Smooth muscle cell (in vitro differentiated cells): ENCODE results near the gene PRR12. TPM values are rescaled to one million over a fixed set of nuclear protein-coding genes. Genes with fewer than 3 reads are reported as not detected.

Experiments
- DNase-seq: peaks from one replicate; lab custom pipeline; 2025; ENCODE audit not compliant: unreplicated experiment; lab: John Stamatoyannopoulos, UW
- H2AFZ ChIP-seq: fragments of 200-600 bp; sonication (generic); 2 replicates; pipeline ENCODE4 v1.6.0; 2016; ENCODE audit warnings: antibody characterized with exemption, low read depth, mild to moderate bottlenecking
- H3F3A ChIP-seq: fragments of 200-600 bp; sonication (generic); 2 replicates; pipeline ENCODE4 v1.6.0; 2017; ENCODE audit warnings: antibody characterized with exemption, low read depth
- H3K27ac ChIP-seq: fragments of 200-600 bp; sonication (generic); 2 replicates; pipeline ENCODE4 v1.5.1; 2016; ENCODE audit warnings: low read depth, mild to moderate bottlenecking
- H3K27me3 ChIP-seq: fragments of 200-600 bp; sonication (generic); 2 replicates; pipeline ENCODE4 v1.6.1; 2016; ENCODE audit warnings: low read depth, mild to moderate bottlenecking
- H3K36me3 ChIP-seq: fragments of 200-600 bp; sonication (generic); 2 replicates; pipeline ENCODE4 v1.5.1; 2016; ENCODE audit warnings: low read depth
- H3K4me1 ChIP-seq: fragments of 200-600 bp; sonication (generic); 2 replicates; pipeline ENCODE4 v1.5.1; 2016; ENCODE audit warnings: low read depth
- H3K4me2 ChIP-seq: fragments of 200-600 bp; sonication (generic); 2 replicates; pipeline ENCODE4 v1.6.0; 2016; ENCODE audit warnings: mild to moderate bottlenecking
- H3K4me3 ChIP-seq: fragments of 200-600 bp; sonication (generic); 2 replicates; pipeline ENCODE4 v1.5.1; 2016; ENCODE audit warnings: mild to moderate bottlenecking
- H3K79me2 ChIP-seq: fragments of 200-600 bp; sonication (generic); 2 replicates; pipeline ENCODE4 v1.6.0; 2016; ENCODE audit warnings: low read depth, mild to moderate bottlenecking
- H3K9ac ChIP-seq: fragments of 200-600 bp; sonication (generic); 2 replicates; pipeline ENCODE4 v1.6.0; 2016; ENCODE audit warnings: low read depth
- H3K9me3 ChIP-seq: fragments of 200-600 bp; sonication (generic); replicated peaks from 2 replicates; pipeline ENCODE4 v1.5.1; 2016; ENCODE audit warnings: low read depth
- H4K20me1 ChIP-seq: fragments of 200-600 bp; sonication (generic); 2 replicates; pipeline ENCODE4 v1.6.0; 2016; ENCODE audit warnings: low read depth
- WGBS: methylation state at CpG from one replicate; pipeline ENCODE4 v1.1.7; 2016; ENCODE audit warnings: low lambda C conversion rate; 5-methylcytosine and 5-hydroxymethylcytosine counted together
- polyA plus RNA-seq: library from polyadenylated mRNA; unstranded; fragments of >200 nt; fragmentation: Nextera tagmentation; extraction: Ambion mirVana; gene quantifications from 2 replicates; pipeline ENCODE4 v1.2.1, GENCODE V29; 2016
- total RNA-seq: library from RNA; depleted of rRNA; stranded (reverse); fragments of >200 nt; gene quantifications from 2 replicates; pipeline ENCODE4 v1.2.3, GENCODE V29; 2014
- TF ChIP-seq, protein P1 (sequence below): fragments of 200-600 bp; sonication (generic); IDR thresholded peaks from 2 replicates; pipeline ENCODE4 v1.5.1; 2017; ENCODE audit warnings: borderline replicate concordance, mild to moderate bottlenecking, antibody characterized with exemption; ENCODE audit not compliant: insufficient read depth, poor library complexity, severe bottlenecking

The PRR12 gene
- total and polyA plus RNA-seq, 2 experiments from 2014 or later: 1.7 to 4.5 TPM

DNA sequence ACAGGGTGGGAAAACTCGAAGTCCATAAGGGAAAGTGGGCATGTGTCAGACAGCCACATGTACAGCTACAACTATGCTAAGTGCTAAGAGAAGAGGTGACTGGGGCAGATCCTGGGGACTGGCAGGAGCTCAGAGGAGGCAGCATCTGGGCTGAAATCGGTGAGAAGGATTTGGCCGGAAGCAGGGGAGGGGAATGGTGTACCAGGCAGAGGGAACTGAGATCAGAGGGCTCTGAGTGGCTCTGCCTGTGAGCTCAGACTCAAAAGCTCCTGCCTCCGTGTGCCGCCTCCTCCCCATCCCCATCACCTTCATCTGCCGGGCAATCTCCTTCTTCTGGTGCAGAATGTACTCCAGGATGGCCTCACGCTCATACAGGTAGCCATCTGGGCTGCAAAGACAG lies 32.4 kb upstream of the PRR12 start:
- 93% methylated on average over 7 of the region's 7 CpGs for WGBS
- H3K36me3 ChIP-seq: no peaks in the 10 kb centered on the region
- TF ChIP-seq, protein P1, sequence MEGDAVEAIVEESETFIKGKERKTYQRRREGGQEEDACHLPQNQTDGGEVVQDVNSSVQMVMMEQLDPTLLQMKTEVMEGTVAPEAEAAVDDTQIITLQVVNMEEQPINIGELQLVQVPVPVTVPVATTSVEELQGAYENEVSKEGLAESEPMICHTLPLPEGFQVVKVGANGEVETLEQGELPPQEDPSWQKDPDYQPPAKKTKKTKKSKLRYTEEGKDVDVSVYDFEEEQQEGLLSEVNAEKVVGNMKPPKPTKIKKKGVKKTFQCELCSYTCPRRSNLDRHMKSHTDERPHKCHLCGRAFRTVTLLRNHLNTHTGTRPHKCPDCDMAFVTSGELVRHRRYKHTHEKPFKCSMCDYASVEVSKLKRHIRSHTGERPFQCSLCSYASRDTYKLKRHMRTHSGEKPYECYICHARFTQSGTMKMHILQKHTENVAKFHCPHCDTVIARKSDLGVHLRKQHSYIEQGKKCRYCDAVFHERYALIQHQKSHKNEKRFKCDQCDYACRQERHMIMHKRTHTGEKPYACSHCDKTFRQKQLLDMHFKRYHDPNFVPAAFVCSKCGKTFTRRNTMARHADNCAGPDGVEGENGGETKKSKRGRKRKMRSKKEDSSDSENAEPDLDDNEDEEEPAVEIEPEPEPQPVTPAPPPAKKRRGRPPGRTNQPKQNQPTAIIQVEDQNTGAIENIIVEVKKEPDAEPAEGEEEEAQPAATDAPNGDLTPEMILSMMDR: no peak

DNA sequence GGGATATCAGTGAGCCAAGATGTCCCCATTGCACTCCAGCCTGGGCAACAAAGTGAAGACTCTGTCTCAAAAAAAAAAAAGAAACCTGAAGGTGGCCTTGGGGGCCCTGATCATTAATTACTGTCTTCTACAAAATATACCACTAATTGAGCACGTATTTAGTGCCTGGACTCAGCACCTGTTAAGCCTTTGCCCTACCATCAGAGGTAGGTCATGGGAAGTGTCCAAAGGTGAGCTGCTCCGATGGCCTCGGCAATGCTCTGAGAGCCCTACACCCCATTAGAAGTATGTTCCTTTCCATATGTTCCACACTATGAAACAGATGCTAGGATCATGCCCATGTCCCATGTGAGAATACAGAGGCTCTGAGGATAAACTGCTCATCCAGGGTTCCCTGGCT lies 31.5 kb upstream of the PRR12 start:
- peaks cover 7% of the 10 kb centered on the region for H3F3A ChIP-seq

More for the DNA sequence above, 32.4 kb upstream of the PRR12 start:
- Histone ChIP-seq H3K27me3 (no peaks in the 10 kb centered on the region), H3K9me3 (no peaks in the 10 kb centered on the region), H2AFZ (no peak overlapping the region), H3K79me2 (peaks cover 22% of the 10 kb centered on the region), H3K4me3 (no peak overlapping the region), H3K4me1 (peaks cover 4% of the 10 kb centered on the region), H4K20me1 (peaks cover 72% of the 10 kb centered on the region), H3K4me2 (no peak overlapping the region), H3K27ac (no peak overlapping the region), H3F3A (peaks cover 7% of the 10 kb centered on the region), H3K9ac (no peak overlapping the region)
- DNase-seq: no peak

GRCh38 chr19:49559928-49560327 lies 31.1 kb upstream of the PRR12 start:
- TF ChIP-seq, protein P1: no peak
- peaks cover 7% of the 10 kb centered on the region for H3F3A ChIP-seq
- no peak overlapping the region for H3K27ac ChIP-seq
- H3K27me3 ChIP-seq: no peaks in the 10 kb centered on the region
- peaks cover 72% of the 10 kb centered on the region for H4K20me1 ChIP-seq
- no peak overlapping the region for H3K9ac ChIP-seq
- peaks cover 33% of the 10 kb centered on the region for H3K79me2 ChIP-seq
- 87% methylated on average over 15 of the region's 15 CpGs for WGBS
- H2AFZ ChIP-seq: no peak overlapping the region
- no peaks in the 10 kb centered on the region for H3K36me3 ChIP-seq
- no peak for DNase-seq
- H3K4me2 ChIP-seq: no peak overlapping the region
- peaks cover 4% of the 10 kb centered on the region for H3K4me1 ChIP-seq
- H3K4me3 ChIP-seq: no peak overlapping the region
- H3K9me3 ChIP-seq: no peaks in the 10 kb centered on the region

More for the DNA sequence above, 31.5 kb upstream of the PRR12 start:
- Histone ChIP-seq H3K27me3 (no peaks in the 10 kb centered on the region), H3K4me2 (no peak overlapping the region), H3K27ac (no peak overlapping the region), H3K4me3 (no peak overlapping the region), H2AFZ (no peak overlapping the region), H4K20me1 (peaks cover 72% of the 10 kb centered on the region), H3K9ac (no peak overlapping the region), H3K79me2 (peaks cover 28% of the 10 kb centered on the region), H3K36me3 (no peaks in the 10 kb centered on the region), H3K4me1 (peaks cover 4% of the 10 kb centered on the region), H3K9me3 (no peaks in the 10 kb centered on the region)
- 96% methylated on average over 3 of the region's 3 CpGs for WGBS
- DNase-seq: no peak
- TF ChIP-seq, protein P1: no peak

GRCh38 chr19:49560358-49560900 lies 30.6 kb upstream of the PRR12 start:
- DNase-seq: no peak
- H3K27ac ChIP-seq: no peak overlapping the region
- no peak overlapping the region for H2AFZ ChIP-seq
- H3K79me2 ChIP-seq: peaks cover 38% of the 10 kb centered on the region
- no peak overlapping the region for H3K9ac ChIP-seq
- peaks cover 76% of the 10 kb centered on the region for H4K20me1 ChIP-seq
- no peaks in the 10 kb centered on the region for H3K36me3 ChIP-seq
- TF ChIP-seq, protein P1: no peak
- H3K27me3 ChIP-seq: no peaks in the 10 kb centered on the region
- H3K4me2 ChIP-seq: no peak overlapping the region
- WGBS: 93% methylated on average over 15 of the region's 15 CpGs
- H3K4me1 ChIP-seq: peaks cover 4% of the 10 kb centered on the region
- peaks cover 7% of the 10 kb centered on the region for H3F3A ChIP-seq
- no peaks in the 10 kb centered on the region for H3K9me3 ChIP-seq
- H3K4me3 ChIP-seq: no peak overlapping the region
